Astrocyte (in vitro differentiated cells and primary cell): ENCODE results near the gene LYRM7. TPM values are rescaled to one million over a fixed set of nuclear protein-coding genes. Genes with fewer than 3 reads are reported as not detected.

Experiments
- DNase-seq: peaks from one replicate; pipeline ENCODE4 v3.0.0-alpha.2; 2010; ENCODE audit warnings: low read depth
- FAIRE-seq: peaks from 2 replicates; lab custom pipeline; 2011; peaks lifted over from hg19 to GRCh38; lab: Jason Lieb, UNC
- H2AFZ ChIP-seq: 2 replicates; pipeline ENCODE4 v1.6.0; 2012; ENCODE audit warnings: low read depth, low read length, inconsistent platforms
- H3K27ac ChIP-seq: 2 replicates; pipeline ENCODE4 v1.5.1; 2011; ENCODE audit warnings: low read depth, low read length, inconsistent platforms
- H3K27me3 ChIP-seq: 2 replicates; pipeline ENCODE4 v1.6.0; 2011; ENCODE audit warnings: low read length, inconsistent platforms; ENCODE audit not compliant: insufficient read depth
- H3K36me3 ChIP-seq: 2 replicates; pipeline ENCODE4 v1.5.1; 2011; ENCODE audit warnings: low read length, inconsistent platforms; ENCODE audit not compliant: insufficient read depth
- H3K4me1 ChIP-seq: 2 replicates; pipeline ENCODE4 v1.5.1; 2011; ENCODE audit warnings: low read length, inconsistent platforms; ENCODE audit not compliant: insufficient read depth
- H3K4me2 ChIP-seq: 2 replicates; pipeline ENCODE4 v1.6.0; 2012; ENCODE audit warnings: low read length, inconsistent platforms
- H3K4me3 ChIP-seq: 2 replicates; pipeline ENCODE4 v1.5.1; 2011; ENCODE audit warnings: low read depth, mild to moderate bottlenecking, low read length, inconsistent platforms; ENCODE audit not compliant: insufficient read depth
- H3K79me2 ChIP-seq: 2 replicates; pipeline ENCODE4 v1.6.0; 2012; ENCODE audit warnings: mild to moderate bottlenecking, low read length, inconsistent platforms; ENCODE audit not compliant: insufficient read depth
- H3K9ac ChIP-seq: 2 replicates; pipeline ENCODE4 v1.6.0; 2012; ENCODE audit warnings: mild to moderate bottlenecking, low read length, inconsistent platforms
- H3K9me3 ChIP-seq: 2 replicates; pipeline ENCODE4 v1.5.1; 2012; ENCODE audit warnings: low read depth, mild to moderate bottlenecking, low read length, inconsistent platforms; ENCODE audit not compliant: insufficient read depth
- H4K20me1 ChIP-seq: 2 replicates; pipeline ENCODE4 v1.6.0; 2012; ENCODE audit warnings: low read length, inconsistent platforms; ENCODE audit not compliant: insufficient read depth
- H3K27ac Mint-ChIP-seq: one replicate; pipeline ENCODE4 v1.8.0; 2021; ENCODE audit warnings: mild to moderate bottlenecking, mixed read lengths; ENCODE audit not compliant: unreplicated experiment
- H3K27me3 Mint-ChIP-seq: one replicate; pipeline ENCODE4 v1.8.0; 2021; ENCODE audit warnings: low read depth, mixed read lengths; ENCODE audit not compliant: unreplicated experiment
- H3K36me3 Mint-ChIP-seq: one replicate; pipeline ENCODE4 v1.8.0; 2021; ENCODE audit warnings: low read depth, mixed read lengths; ENCODE audit not compliant: unreplicated experiment
- H3K4me1 Mint-ChIP-seq: one replicate; pipeline ENCODE4 v1.8.0; 2021; ENCODE audit warnings: low read depth, mixed read lengths; ENCODE audit not compliant: unreplicated experiment
- H3K4me3 Mint-ChIP-seq: one replicate; pipeline ENCODE4 v1.8.0; 2021; ENCODE audit warnings: mild to moderate bottlenecking, moderate library complexity, mixed read lengths; ENCODE audit not compliant: unreplicated experiment
- H3K9me3 Mint-ChIP-seq: one replicate; pipeline ENCODE4 v1.8.0; 2021; ENCODE audit warnings: mild to moderate bottlenecking, mixed read lengths; ENCODE audit not compliant: unreplicated experiment
- CTCF ChIP-seq: IDR thresholded peaks from 2 replicates; pipeline ENCODE4 v1.5.1; 2011; ENCODE audit warnings: low read depth, mild to moderate bottlenecking, inconsistent platforms, low read length, moderate library complexity; ENCODE audit not compliant: insufficient read depth
- EZH2 ChIP-seq: IDR thresholded peaks from 2 replicates; pipeline ENCODE4 v1.6.1; 2012; ENCODE audit warnings: mild to moderate bottlenecking, low read length, inconsistent platforms; ENCODE audit not compliant: insufficient read depth
- total RNA-seq: library from RNA; stranded (reverse); gene quantifications from 2 replicates; pipeline ENCODE4 v1.2.1, GENCODE V29; 2021

LYRM7 gene
- total RNA-seq, 1 donor from 2014 or later: 7.0 TPM

DNA sequence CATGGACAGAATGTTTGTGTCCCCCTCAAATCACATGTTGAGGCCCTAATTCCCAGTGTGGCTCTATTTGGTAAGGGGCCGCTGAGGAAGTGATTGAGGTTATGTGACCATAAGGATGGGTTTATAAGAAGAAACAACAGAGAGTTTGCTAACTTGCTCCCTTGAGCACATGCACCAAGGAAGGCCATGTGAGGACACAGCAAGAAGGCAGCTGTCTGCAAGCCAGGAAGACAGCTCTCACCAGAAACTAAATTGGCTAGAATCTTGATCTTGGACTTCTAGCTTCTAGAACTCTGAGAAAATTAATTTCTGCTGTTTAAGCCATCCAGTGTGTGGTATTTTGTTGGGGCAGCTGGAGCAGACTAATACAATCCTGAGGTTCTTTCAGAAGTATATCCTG lies 57.9 kb downstream of the LYRM7 start:
- no peaks in the 10 kb centered on the region for H3K4me1 Mint-ChIP-seq
- Histone ChIP-seq H3K9me3 (no peaks in the 10 kb centered on the region), H4K20me1 (no peaks in the 10 kb centered on the region), H3K79me2 (no peaks in the 10 kb centered on the region), H3K4me2 (no peak overlapping the region), H3K4me1 (no peaks in the 10 kb centered on the region), H3K27ac (no peak overlapping the region), H3K9ac (no peak overlapping the region), H3K27me3 (no peaks in the 10 kb centered on the region), H3K4me3 (no peak overlapping the region), H3K36me3 (no peaks in the 10 kb centered on the region), H2AFZ (no peak overlapping the region)
- FAIRE-seq (no peak), DNase-seq (no peak)
- no peak for TF ChIP-seq CTCF
- no peak for TF ChIP-seq EZH2
- H3K9me3 Mint-ChIP-seq: no peaks in the 10 kb centered on the region
- no peak overlapping the region for H3K27ac Mint-ChIP-seq
- H3K27me3 Mint-ChIP-seq: no peaks in the 10 kb centered on the region
- H3K36me3 Mint-ChIP-seq: no peaks in the 10 kb centered on the region
- H3K4me3 Mint-ChIP-seq: no peak overlapping the region

GRCh38 chr5:131229623-131230022 lies 58.9 kb downstream of the LYRM7 start:
- Histone ChIP-seq H3K4me1 (no peaks in the 10 kb centered on the region), H3K27ac (no peak overlapping the region), H3K9ac (no peak overlapping the region), H3K4me2 (no peak overlapping the region), H3K4me3 (no peak overlapping the region), H2AFZ (no peak overlapping the region), H3K79me2 (no peaks in the 10 kb centered on the region), H3K36me3 (no peaks in the 10 kb centered on the region), H3K27me3 (no peaks in the 10 kb centered on the region), H4K20me1 (no peaks in the 10 kb centered on the region), H3K9me3 (no peaks in the 10 kb centered on the region)
- H3K27me3 Mint-ChIP-seq: no peaks in the 10 kb centered on the region
- no peaks in the 10 kb centered on the region for H3K9me3 Mint-ChIP-seq
- H3K36me3 Mint-ChIP-seq: no peaks in the 10 kb centered on the region
- DNase-seq: no peak
- no peak for FAIRE-seq
- no peaks in the 10 kb centered on the region for H3K4me1 Mint-ChIP-seq
- no peak for TF ChIP-seq CTCF
- no peak overlapping the region for H3K27ac Mint-ChIP-seq
- H3K4me3 Mint-ChIP-seq: no peak overlapping the region

- Mint-ChIP-seq H3K27ac (no peak overlapping the region), H3K36me3 (no peaks in the 10 kb centered on the region), H3K4me1 (no peaks in the 10 kb centered on the region), H3K4me3 (no peak overlapping the region), H3K27me3 (no peaks in the 10 kb centered on the region), H3K9me3 (no peaks in the 10 kb centered on the region)
- Histone ChIP-seq H3K9ac (no peak overlapping the region), H3K4me1 (no peaks in the 10 kb centered on the region), H3K27ac (no peak overlapping the region), H2AFZ (no peak overlapping the region), H3K36me3 (no peaks in the 10 kb centered on the region), H3K4me3 (no peak overlapping the region), H3K9me3 (no peaks in the 10 kb centered on the region), H3K27me3 (no peaks in the 10 kb centered on the region), H4K20me1 (no peaks in the 10 kb centered on the region), H3K79me2 (no peaks in the 10 kb centered on the region), H3K4me2 (no peak overlapping the region)
- FAIRE-seq (no peak), DNase-seq (no peak)
- TF ChIP-seq CTCF: no peak
- TF ChIP-seq EZH2: no peak
Observed at GRCh38 chr5:131230406-131230805, 59.7 kb downstream of the LYRM7 start.
